WTC11 (cell line): ENCODE measurements around the gene YES1.

Experiments used
- ATF1 ChIP-seq: sonication (generic); formaldehyde crosslinking; IDR thresholded peaks from 2 replicates; pipeline ENCODE4 v1.8.1; 2023; ENCODE audit warnings: mild to moderate bottlenecking, moderate library complexity, missing genetic modification reagents
- CTCF ChIP-seq: fragments of 200-600 bp; IDR thresholded peaks from 2 replicates; pipeline ENCODE4 v1.8.0; 2022; ENCODE audit warnings: antibody characterized with exemption
- E2F5 ChIP-seq: sonication (generic); formaldehyde crosslinking; IDR thresholded peaks from 2 replicates; pipeline ENCODE4 v1.8.1; 2022; ENCODE audit warnings: mild to moderate bottlenecking, moderate library complexity, missing genetic modification reagents
- GTF2I ChIP-seq: fragments of 250-450 bp; sonication (Bioruptor Pico); conservative IDR thresholded peaks from 2 replicates; pipeline ENCODE4 v1.4.0; 2021; ENCODE audit warnings: mild to moderate bottlenecking
- MAX ChIP-seq: sonication (generic); formaldehyde crosslinking; IDR thresholded peaks from 2 replicates; pipeline ENCODE4 v1.8.0; 2022; ENCODE audit warnings: mild to moderate bottlenecking, missing genetic modification reagents
- STAT6 ChIP-seq: sonication (generic); formaldehyde crosslinking; conservative IDR thresholded peaks from 2 replicates; pipeline ENCODE4 v1.8.1; 2023; ENCODE audit warnings: mild to moderate bottlenecking, low read depth, missing genetic modification reagents, moderate library complexity
- TCF7 ChIP-seq: sonication (generic); formaldehyde crosslinking; IDR thresholded peaks from 2 replicates; pipeline ENCODE4 v1.8.0; 2022; ENCODE audit warnings: mild to moderate bottlenecking, low read depth, missing genetic modification reagents, moderate library complexity
- ZNF121 ChIP-seq: sonication (generic); formaldehyde crosslinking; IDR thresholded peaks from 2 replicates; pipeline ENCODE4 v1.8.0; 2023; ENCODE audit warnings: missing genetic modification reagents

- TF ChIP-seq CTCF (no peak), ATF1 (CRISPR knock-in tag) (no peak), STAT6 (CRISPR knock-in tag) (no peak), E2F5 (no peak), TCF7 (no peak), ZNF121 (CRISPR knock-in tag) (no peak), MAX (CRISPR knock-in tag) (no peak), GTF2I (CRISPR knock-in tag) (no peak)
Measured at GRCh38 chr18:833197-833596, 21.2 kb upstream of the YES1 start.
